HL-60/S4 treated with retinoic acid at 250 ng/mL for 4 days and 3 days (cell line): Measurements from ENCODE around the gene BMPR1A.
"Not testable (repeated sequence)": the region's sequence is repeated elsewhere in the genome, so short reads cannot be mapped to it uniquely, and the experiment has no call there.

Experiments used
- in situ Hi-C: fragments of 300-500 bp; cut with MboI; formaldehyde crosslinking; loops from 2 replicates; pipeline ENCODE4 v1.7.0; 2022; ENCODE audit warnings: low sequenced_read_pairs

The BMPR1A gene

GRCh38 chr10:86728056-86728455 is 28.4 kb upstream of the BMPR1A start:
- in situ Hi-C loops: no loop called here

GRCh38 chr10:86729677-86730076 is 26.7 kb upstream of the BMPR1A start:
- in situ Hi-C loops: no loop called here

- in situ Hi-C loops: no loop called here
Observed at GRCh38 chr10:86730227-86730626, 26.2 kb upstream of the BMPR1A start.

DNA sequence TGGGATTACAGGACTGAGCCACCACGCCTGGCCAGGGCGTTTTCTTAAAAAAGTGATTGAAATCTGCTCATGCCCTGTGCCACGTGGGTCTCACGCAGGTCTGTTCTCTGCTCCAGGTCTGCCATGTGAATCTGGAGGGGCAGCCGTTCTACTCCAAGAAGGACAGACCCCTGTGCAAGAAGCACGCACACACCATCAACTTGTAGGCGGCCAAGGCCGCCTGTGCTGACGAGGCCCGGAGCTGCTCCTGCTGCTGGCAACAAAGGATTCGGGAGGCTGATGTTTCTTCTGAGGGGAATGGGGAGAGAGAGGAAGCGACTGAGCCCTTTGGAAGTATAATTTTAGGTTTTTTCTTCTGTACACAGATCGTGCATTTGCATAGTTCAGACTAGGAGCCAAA is 23.6 kb upstream of the BMPR1A start:
- in situ Hi-C loops: no loop called here

DNA sequence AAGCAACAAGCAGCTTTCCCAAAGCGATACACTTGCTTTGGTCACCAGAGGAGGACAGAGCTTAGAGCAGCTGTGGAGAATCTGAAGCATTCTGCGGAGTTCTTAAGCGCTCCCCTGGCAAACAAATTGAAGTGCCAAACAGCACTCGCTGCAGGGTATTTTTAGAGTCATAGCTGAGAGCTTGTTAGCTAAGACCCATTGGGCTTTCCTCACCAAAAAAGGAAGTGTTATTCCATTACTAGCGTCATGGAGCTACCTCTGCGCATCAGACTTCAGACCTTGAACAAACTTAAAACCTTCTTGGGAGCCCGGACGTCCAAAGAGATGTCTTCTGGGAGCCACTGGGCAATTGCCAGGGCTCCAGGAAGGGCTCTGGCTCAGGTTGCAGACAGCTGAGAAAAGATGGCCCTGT is 23.2 kb upstream of the BMPR1A start:
- in situ Hi-C loops: no loop called here

DNA sequence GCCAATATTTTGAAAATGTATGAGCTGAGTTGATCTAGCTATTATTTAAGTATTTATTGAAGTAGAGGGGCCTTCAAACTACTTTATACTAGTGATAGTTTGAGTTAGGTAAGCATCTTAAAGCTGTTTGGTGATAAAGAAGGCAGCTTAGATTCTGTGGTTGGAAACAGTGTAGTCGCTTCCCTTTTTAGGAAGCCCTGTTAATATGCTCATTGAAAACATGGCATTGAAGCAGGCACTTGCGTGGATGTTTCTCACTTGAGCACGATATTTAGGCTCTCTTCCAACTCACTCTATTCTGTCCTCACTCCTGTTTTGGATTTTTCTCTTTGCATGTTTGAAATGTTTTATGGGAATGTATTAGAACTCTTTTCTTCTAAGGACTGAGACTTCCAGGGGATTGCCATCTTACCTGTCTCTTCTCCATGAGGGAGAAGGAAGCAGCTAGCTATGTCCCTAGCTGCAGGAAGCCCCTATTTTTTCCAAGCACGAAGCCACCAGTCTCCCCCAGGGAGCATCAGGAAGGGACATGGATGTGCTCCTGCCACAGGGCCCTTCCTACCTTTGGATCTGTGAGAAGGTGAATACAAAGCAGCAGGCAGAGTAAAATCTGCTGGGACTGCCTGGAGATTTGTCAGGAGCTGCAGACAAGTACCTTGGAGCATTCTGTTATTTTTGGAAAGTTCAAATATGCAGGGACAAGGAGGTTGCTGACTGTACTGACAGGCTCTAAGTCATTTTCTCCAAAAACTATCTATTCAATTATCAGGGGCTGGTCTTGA is 22.0 kb upstream of the BMPR1A start:
- in situ Hi-C loops: no loop called here

DNA sequence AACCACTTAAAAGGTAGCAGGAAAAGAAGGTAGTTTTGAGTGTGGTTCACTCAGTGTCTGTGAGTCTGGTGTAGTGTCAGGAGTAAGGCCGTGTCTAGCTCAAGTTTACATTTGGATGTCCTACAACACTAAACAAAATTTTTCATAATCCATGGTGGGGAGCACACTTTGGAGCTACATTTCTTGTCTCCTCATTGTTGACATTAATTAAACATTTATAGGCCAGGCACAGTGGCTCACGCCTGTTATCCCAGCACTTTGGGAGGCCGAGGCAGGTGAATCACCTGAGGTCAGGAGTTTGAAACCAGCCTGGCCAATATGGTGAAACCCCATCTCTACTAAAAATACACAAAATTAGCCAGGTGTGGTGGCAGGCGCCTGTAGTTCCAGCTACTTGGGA is 21.1 kb upstream of the BMPR1A start:
- in situ Hi-C loops: not testable (repeated sequence)

GRCh38 chr10:86742230-86742629 is 14.2 kb upstream of the BMPR1A start:
- in situ Hi-C loops: no loop called here

DNA sequence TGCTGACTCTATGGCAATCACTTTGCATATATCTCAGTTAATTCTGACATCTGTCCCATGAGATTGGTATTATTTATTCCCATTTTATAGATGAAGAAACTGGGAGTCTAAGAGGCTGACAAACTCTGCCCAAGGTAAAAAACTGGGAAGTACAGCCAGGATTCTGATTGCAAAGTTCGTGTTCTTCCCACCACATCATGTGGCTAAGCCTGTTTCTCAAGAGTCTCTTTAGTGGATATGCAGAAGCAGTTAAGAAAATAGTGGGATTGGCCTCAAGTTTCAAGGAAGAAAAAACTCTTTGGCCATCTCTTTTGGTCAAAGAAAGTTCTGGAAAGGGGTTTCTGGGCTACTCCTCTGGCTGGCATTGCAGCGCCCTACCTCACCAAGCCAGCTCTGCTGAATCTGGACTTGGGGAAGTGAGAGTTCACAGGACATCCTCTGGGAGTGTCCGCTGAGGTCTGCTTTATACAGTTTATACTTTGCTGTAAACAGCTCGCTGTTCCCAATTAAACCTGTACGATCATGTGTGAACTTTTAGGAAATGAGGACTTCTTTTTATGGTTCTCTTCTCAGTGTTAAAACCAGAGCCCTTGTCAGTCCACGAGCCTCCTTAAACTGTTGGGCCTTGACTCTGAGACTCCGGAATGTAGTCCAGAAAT is 12.2 kb upstream of the BMPR1A start:
- in situ Hi-C loops: no loop called here

DNA sequence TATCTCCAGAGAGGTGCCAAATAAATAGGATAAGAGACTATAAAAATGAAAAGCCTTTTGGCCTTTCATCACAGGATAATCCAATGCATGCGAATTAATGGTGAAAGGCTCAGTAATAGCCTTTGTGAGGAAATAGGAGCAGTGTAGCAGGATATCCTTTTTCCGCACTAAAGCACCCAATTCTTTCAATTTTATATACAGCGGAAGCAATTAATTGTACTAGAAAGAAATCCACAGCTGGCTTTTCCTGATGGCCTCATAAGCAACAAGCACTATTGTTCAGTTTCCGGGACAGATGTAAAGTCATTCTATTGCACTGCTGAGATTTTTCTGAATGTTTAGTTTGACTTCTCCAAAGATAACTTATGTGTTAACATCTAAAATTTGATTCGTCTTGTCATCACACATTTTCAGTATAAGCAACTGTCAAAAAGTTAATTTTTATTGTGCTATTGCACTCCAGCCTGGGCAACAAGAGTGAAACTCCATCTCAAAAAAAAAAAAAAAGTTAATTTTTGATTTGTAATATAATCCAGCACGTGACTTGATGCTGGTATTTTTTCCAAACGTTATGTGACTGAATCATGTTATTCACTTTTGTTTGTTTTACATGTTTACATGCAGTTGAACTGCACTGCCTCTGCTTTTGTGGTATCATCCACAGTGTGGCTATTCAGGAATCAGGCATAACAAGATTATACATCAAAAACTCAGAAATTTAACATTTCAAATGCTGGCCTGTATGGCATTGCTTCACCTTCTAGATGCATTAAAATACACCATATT is 8.4 kb upstream of the BMPR1A start:
- in situ Hi-C loops: no loop called here

GRCh38 chr10:86749854-86750253 is 6.6 kb upstream of the BMPR1A start:
- in situ Hi-C loops: no loop called here

DNA sequence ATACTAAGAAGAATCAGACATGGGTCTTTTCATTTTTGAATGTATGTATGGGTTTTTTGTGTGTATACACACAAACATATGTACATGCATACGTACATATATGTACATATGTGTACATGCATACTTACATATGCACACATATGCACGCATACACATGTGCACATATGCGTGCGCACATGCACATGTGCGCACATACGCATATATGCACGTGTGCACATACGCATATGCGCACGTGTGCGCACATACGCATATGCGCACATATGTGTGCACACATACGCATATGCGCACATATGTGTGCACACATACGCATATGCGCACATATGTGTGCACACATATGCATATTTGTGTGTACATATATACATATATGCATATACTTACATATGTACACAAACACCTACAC is 4.9 kb upstream of the BMPR1A start:
- in situ Hi-C loops: no loop called here

DNA sequence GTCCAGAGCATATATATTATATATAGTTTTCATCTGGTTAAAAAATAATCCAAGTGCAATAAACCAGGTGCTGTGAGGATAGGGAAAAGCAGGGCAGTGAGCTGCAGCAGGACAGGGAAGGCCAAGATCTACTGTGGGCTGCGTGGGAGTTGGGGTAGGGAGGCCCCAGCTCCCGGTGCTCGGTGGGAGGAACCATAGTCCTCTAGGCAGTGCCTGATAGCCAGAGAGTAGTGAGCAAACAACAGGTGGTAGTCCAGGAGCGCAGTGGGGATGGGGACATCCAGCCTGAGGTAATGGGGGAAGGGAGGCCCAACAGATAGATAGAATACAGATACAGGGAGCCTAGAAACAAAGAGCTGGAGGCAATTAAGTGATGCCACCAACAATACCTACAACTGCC is 4.1 kb upstream of the BMPR1A start:
- in situ Hi-C loops: no loop called here

- in situ Hi-C loops: no loop called here
Observed at GRCh38 chr10:86753051-86753450, 3.4 kb upstream of the BMPR1A start.

- in situ Hi-C loops: no loop called here
Observed at GRCh38 chr10:86753638-86754434, 2.6 kb upstream of the BMPR1A start.

GRCh38 chr10:86755454-86755739 is 1.0 kb upstream of the BMPR1A start:
- in situ Hi-C loops: no loop called here

DNA sequence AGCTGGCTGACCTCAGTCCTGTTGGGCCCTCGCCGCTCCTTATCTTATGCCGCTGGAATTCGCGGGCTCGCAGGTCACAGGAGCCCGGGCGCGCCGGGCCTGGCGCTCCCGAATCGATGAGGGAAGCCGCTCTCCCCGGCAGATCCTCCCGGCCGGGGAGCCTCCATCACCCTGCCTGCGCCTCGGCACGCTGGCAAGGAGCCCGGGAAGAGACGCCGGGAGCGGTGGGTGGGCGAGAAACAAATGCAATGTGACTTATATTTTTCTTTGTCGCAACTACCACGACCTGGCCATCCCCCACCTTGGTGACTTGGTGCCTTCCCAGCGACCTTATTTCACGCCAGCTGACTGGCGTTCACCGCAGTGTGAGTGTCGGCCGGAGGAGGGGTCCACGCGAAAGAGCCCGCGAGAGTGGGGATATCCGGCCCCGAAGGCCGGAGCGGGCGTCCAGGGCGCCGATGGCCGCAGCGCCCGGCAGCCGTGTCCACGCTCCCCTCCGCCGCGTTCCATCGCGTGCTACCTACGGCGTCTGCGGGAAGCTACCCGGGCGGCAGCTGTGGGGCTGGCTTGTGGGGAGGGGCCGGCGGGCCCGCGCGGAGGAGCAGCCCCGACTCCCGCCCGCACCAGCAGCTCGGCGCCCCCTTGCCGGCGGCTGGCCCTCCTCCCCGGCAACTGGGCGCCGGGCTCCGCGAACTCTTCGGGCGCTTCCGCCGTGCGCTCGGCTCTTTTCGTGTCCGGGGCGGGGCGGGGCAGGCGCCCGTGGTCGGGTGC is 494 bp upstream of the BMPR1A start:
- in situ Hi-C loops: no loop called here

DNA sequence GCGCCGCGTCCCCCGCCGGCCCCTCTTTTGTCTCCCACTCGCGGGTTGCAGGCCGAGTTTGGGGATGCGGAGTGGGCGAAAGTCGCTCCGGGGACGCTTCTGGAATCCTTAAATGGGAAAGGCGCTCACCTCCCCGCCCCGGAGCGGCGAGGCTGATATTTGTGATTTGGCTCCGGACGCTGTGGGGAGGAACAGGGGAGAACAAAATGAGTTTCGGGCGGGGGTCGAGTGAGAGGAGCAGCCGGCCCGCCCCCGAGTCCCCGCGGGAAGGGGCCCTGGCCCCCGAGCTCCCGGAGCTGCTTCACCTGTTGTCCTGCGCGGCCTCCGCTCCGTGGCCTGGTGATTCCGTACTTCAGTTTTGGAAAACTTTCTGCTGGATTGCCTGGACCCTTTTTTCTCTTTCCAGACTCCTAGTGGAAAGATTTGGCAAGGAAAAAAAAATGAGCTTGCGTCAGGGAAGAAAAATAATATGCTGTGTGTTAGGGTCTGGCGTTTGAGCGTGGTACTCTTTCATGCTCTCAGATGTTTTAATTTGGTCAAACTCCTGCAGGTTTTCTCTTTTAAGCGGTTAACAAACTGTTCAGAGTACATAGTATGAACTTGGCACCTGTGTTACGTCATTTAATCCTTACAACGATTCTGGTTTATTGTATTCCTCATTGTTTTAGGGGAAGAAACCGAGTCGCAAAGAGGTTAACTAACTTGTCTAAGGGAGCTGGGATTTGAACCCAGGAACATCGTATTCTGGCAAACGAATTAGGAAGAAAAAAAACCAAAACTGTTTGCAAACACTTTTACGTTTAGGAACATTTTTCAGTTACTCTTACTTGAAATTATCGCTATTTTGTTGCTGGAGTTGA is 924 bp downstream of the BMPR1A start:
- in situ Hi-C loops: no loop called here

GRCh38 chr10:86758189-86759072 is 2.0 kb downstream of the BMPR1A start:
- in situ Hi-C loops: no loop called here
